ENCODE results near the gene LDLRAD4. TPM values are rescaled to one million over a fixed set of nuclear protein-coding genes. Genes with fewer than 3 reads are reported as not detected.

LDLRAD4 gene
- total RNA-seq, 2 experiments from 2014 or later, result 28.4 to 30.1 TPM

GRCh38 chr18:13444430-13445240, 226.1 kb downstream of the LDLRAD4 start:
- no peak for DNase-seq
- Mint-ChIP-seq H3K4me1 (ENCODE audit: low read depth) (peaks cover 14% of the 10 kb centered on the region), H3K27me3 (no peaks in the 10 kb centered on the region), H3K9me3 (no peaks in the 10 kb centered on the region), H3K4me3 (no peak overlapping the region), H3K27ac (no peak overlapping the region), H3K36me3 (no peaks in the 10 kb centered on the region)
- intact Hi-C loops (cut with micrococcal nuclease), result no loop called here
- ChIA-PET CTCF (no interaction called here), POLR2A (no interaction called here)

- Mint-ChIP-seq H3K27ac (no peak overlapping the region), H3K4me3 (no peak overlapping the region), H3K4me1 (ENCODE audit: low read depth) (peaks cover 11% of the 10 kb centered on the region), H3K27me3 (no peaks in the 10 kb centered on the region), H3K36me3 (no peaks in the 10 kb centered on the region), H3K9me3 (no peaks in the 10 kb centered on the region)
- DNase-seq, result no peak
- intact Hi-C loops (cut with micrococcal nuclease), result no loop called here
- ChIA-PET POLR2A (no interaction called here), CTCF (no interaction called here)
These were observed 226.8 kb downstream of the LDLRAD4 start for GRCh38 chr18:13445241-13445897.

GRCh38 chr18:13446024-13446423, 227.5 kb downstream of the LDLRAD4 start:
- intact Hi-C loops (cut with micrococcal nuclease), result no loop called here

GRCh38 chr18:13446610-13447461, 228.3 kb downstream of the LDLRAD4 start:
- ChIA-PET POLR2A (no interaction called here), CTCF (interaction anchor here (1.2 kb wide), 1 partner anchor 231 kb away, joined by 4 read pairs; no protein-coding TSS in a partner anchor)
- DNase-seq, result peak; percentile 77
- intact Hi-C loops (cut with micrococcal nuclease), result no loop called here
- Mint-ChIP-seq H3K27ac (no peak overlapping the region), H3K36me3 (no peaks in the 10 kb centered on the region), H3K4me3 (no peak overlapping the region), H3K27me3 (no peaks in the 10 kb centered on the region), H3K9me3 (no peaks in the 10 kb centered on the region), H3K4me1 (ENCODE audit: low read depth) (peaks cover 16% of the 10 kb centered on the region)

More at GRCh38 chr18:13446024-13446423, 227.5 kb downstream of the LDLRAD4 start:
- Mint-ChIP-seq H3K27ac (no peak overlapping the region), H3K9me3 (no peaks in the 10 kb centered on the region), H3K27me3 (no peaks in the 10 kb centered on the region), H3K36me3 (no peaks in the 10 kb centered on the region), H3K4me1 (ENCODE audit: low read depth) (peaks cover 16% of the 10 kb centered on the region), H3K4me3 (no peak overlapping the region)
- CTCF ChIA-PET, result interaction anchor here (1.2 kb wide), 1 partner anchor 230 kb away, joined by 4 read pairs; no protein-coding TSS in a partner anchor
- POLR2A ChIA-PET, result no interaction called here
- DNase-seq, result no peak

- H3K36me3 Mint-ChIP-seq, result no peaks in the 10 kb centered on the region
- intact Hi-C loops (cut with micrococcal nuclease), result no loop called here
- H3K27ac Mint-ChIP-seq, result no peak overlapping the region
- CTCF ChIA-PET, result no interaction called here
- POLR2A ChIA-PET, result no interaction called here
- DNase-seq, result no peak
- H3K4me1 Mint-ChIP-seq (ENCODE audit: low read depth), result peaks cover 16% of the 10 kb centered on the region
- H3K9me3 Mint-ChIP-seq, result no peaks in the 10 kb centered on the region
- no peak overlapping the region for H3K4me3 Mint-ChIP-seq
- H3K27me3 Mint-ChIP-seq, result no peaks in the 10 kb centered on the region
These were observed 229.2 kb downstream of the LDLRAD4 start for GRCh38 chr18:13447621-13448334.

GRCh38 chr18:13448335-13448795, 229.8 kb downstream of the LDLRAD4 start:
- H3K36me3 Mint-ChIP-seq, result no peaks in the 10 kb centered on the region
- CTCF ChIA-PET, result no interaction called here
- no peaks in the 10 kb centered on the region for H3K9me3 Mint-ChIP-seq
- H3K27me3 Mint-ChIP-seq, result no peaks in the 10 kb centered on the region
- intact Hi-C loops (cut with micrococcal nuclease), result no loop called here
- no peak overlapping the region for H3K27ac Mint-ChIP-seq
- peaks cover 14% of the 10 kb centered on the region for H3K4me1 Mint-ChIP-seq (ENCODE audit: low read depth)
- no peak overlapping the region for H3K4me3 Mint-ChIP-seq
- no peak for DNase-seq
- POLR2A ChIA-PET, result no interaction called here

GRCh38 chr18:13449651-13450050, 231.1 kb downstream of the LDLRAD4 start:
- H3K27ac Mint-ChIP-seq, result no peak overlapping the region
- intact Hi-C loops (cut with micrococcal nuclease), result no loop called here
- DNase-seq, result no peak
- ChIA-PET CTCF (interaction anchor here (0.6 kb wide), 1 partner anchor 118 kb away, joined by 3 read pairs; no protein-coding TSS in a partner anchor), POLR2A (no interaction called here)
- H3K4me1 Mint-ChIP-seq (ENCODE audit: low read depth), result peaks cover 13% of the 10 kb centered on the region
- H3K9me3 Mint-ChIP-seq, result no peaks in the 10 kb centered on the region
- H3K4me3 Mint-ChIP-seq, result no peak overlapping the region
- no peaks in the 10 kb centered on the region for H3K36me3 Mint-ChIP-seq
- no peaks in the 10 kb centered on the region for H3K27me3 Mint-ChIP-seq

- POLR2A ChIA-PET, result no interaction called here
- H3K27me3 Mint-ChIP-seq, result no peaks in the 10 kb centered on the region
- H3K36me3 Mint-ChIP-seq, result no peaks in the 10 kb centered on the region
- no peak overlapping the region for H3K27ac Mint-ChIP-seq
- intact Hi-C loops (cut with micrococcal nuclease), result no loop called here
- H3K4me3 Mint-ChIP-seq, result no peak overlapping the region
- DNase-seq, result no peak
- CTCF ChIA-PET, result no interaction called here
- H3K4me1 Mint-ChIP-seq (ENCODE audit: low read depth), result peaks cover 20% of the 10 kb centered on the region
- no peaks in the 10 kb centered on the region for H3K9me3 Mint-ChIP-seq
These were observed 232.0 kb downstream of the LDLRAD4 start for GRCh38 chr18:13450289-13451212.

GRCh38 chr18:13451213-13451540, 232.6 kb downstream of the LDLRAD4 start:
- no peaks in the 10 kb centered on the region for H3K27me3 Mint-ChIP-seq
- ChIA-PET CTCF (no interaction called here), POLR2A (no interaction called here)
- H3K9me3 Mint-ChIP-seq, result no peaks in the 10 kb centered on the region
- DNase-seq, result no peak
- peaks cover 26% of the 10 kb centered on the region for H3K4me1 Mint-ChIP-seq (ENCODE audit: low read depth)
- intact Hi-C loops (cut with micrococcal nuclease), result no loop called here
- H3K36me3 Mint-ChIP-seq, result no peaks in the 10 kb centered on the region
- H3K4me3 Mint-ChIP-seq, result no peak overlapping the region
- H3K27ac Mint-ChIP-seq, result no peak overlapping the region

- POLR2A ChIA-PET, result no interaction called here
- Mint-ChIP-seq H3K36me3 (no peaks in the 10 kb centered on the region), H3K27me3 (no peaks in the 10 kb centered on the region), H3K4me3 (no peak overlapping the region), H3K27ac (no peak overlapping the region), H3K9me3 (no peaks in the 10 kb centered on the region), H3K4me1 (ENCODE audit: low read depth) (peaks cover 29% of the 10 kb centered on the region)
- CTCF ChIA-PET, result interaction anchor here (1.0 kb wide), 1 partner anchor 178 kb away, joined by 3 read pairs; no protein-coding TSS in a partner anchor
- intact Hi-C loops (cut with micrococcal nuclease), result no loop called here
- DNase-seq, result no peak
These were observed 233.3 kb downstream of the LDLRAD4 start for GRCh38 chr18:13451661-13452387.
